H9 (cell line): ENCODE measurements around the gene TNNT2. TPM values are rescaled to one million over a fixed set of nuclear protein-coding genes. Genes with fewer than 3 reads are reported as not detected.

Experiments used
- DNase-seq: peaks from one replicate; pipeline ENCODE4 v3.0.0-alpha.2; 2017
- H2AFZ ChIP-seq: one replicate; pipeline ENCODE4 v1.6.1; 2013; ENCODE audit warnings: mild to moderate bottlenecking, low read length, control low read depth, moderate library complexity
- H2AK5ac ChIP-seq: 2 replicates; pipeline ENCODE4 v1.6.1; 2013; ENCODE audit warnings: low read length, control low read depth, mixed read lengths; ENCODE audit not compliant: insufficient read length
- H2BK120ac ChIP-seq: one replicate; pipeline ENCODE4 v1.6.1; 2013; ENCODE audit warnings: low read depth, mild to moderate bottlenecking, low read length, control low read depth, inconsistent platforms; ENCODE audit not compliant: poor library complexity, severe bottlenecking
- H2BK12ac ChIP-seq: 2 replicates; pipeline ENCODE4 v1.6.1; 2013; ENCODE audit warnings: low read length, control low read depth, mixed read lengths, low read depth; ENCODE audit not compliant: insufficient read length
- H2BK15ac ChIP-seq: 2 replicates; pipeline ENCODE4 v1.6.1; 2013; ENCODE audit warnings: low read depth, low read length, control low read depth
- H2BK20ac ChIP-seq: one replicate; pipeline ENCODE4 v1.6.1; 2013; ENCODE audit warnings: low read depth, mild to moderate bottlenecking, low read length, control low read depth, inconsistent platforms; ENCODE audit not compliant: poor library complexity, severe bottlenecking
- H2BK5ac ChIP-seq: 2 replicates; pipeline ENCODE4 v1.6.1; 2013; ENCODE audit warnings: low read length, control low read depth, mixed read lengths; ENCODE audit not compliant: insufficient read length
- H3K14ac ChIP-seq: 2 replicates; pipeline ENCODE4 v1.6.1; 2013; ENCODE audit warnings: low read length, control low read depth; ENCODE audit not compliant: insufficient read depth
- H3K18ac ChIP-seq: 2 replicates; pipeline ENCODE4 v1.6.1; 2013; ENCODE audit warnings: low read depth, mild to moderate bottlenecking, mixed read lengths, low read length, control low read depth; ENCODE audit not compliant: insufficient read length
- H3K23ac ChIP-seq: 2 replicates; pipeline ENCODE4 v1.6.1; 2013; ENCODE audit warnings: low read length, control low read depth, mixed read lengths, low read depth; ENCODE audit not compliant: insufficient read length
- H3K23me2 ChIP-seq: 2 replicates; pipeline ENCODE4 v1.6.1; 2013; ENCODE audit warnings: low read depth, mild to moderate bottlenecking, mixed read lengths, low read length, control low read depth; ENCODE audit not compliant: insufficient read length, poor library complexity, severe bottlenecking
- H3K27ac ChIP-seq: 2 replicates; pipeline ENCODE4 v1.5.1; 2013; ENCODE audit warnings: low read length, control low read depth, mixed read lengths, low read depth; ENCODE audit not compliant: insufficient read length
- H3K27me3 ChIP-seq: 2 replicates; pipeline ENCODE4 v1.6.1; 2013; ENCODE audit warnings: low read length, control low read depth, inconsistent platforms; ENCODE audit not compliant: insufficient read depth
- H3K4ac ChIP-seq: 2 replicates; pipeline ENCODE4 v1.6.1; 2013; ENCODE audit warnings: low read depth, mild to moderate bottlenecking, control low read depth, inconsistent platforms, low read length, moderate library complexity
- H3K4me1 ChIP-seq: 2 replicates; pipeline ENCODE4 v1.6.1; 2013; ENCODE audit warnings: low read length, control low read depth, inconsistent platforms; ENCODE audit not compliant: insufficient read depth
- H3K4me2 ChIP-seq: 2 replicates; pipeline ENCODE4 v1.6.1; 2013; ENCODE audit warnings: low read length, control low read depth, mixed read lengths; ENCODE audit not compliant: insufficient read length, insufficient read depth
- H3K56ac ChIP-seq: 2 replicates; pipeline ENCODE4 v1.6.1; 2013; ENCODE audit warnings: low read depth, mild to moderate bottlenecking, mixed read lengths, low read length, control low read depth; ENCODE audit not compliant: insufficient read length
- H3K79me1 ChIP-seq: 2 replicates; pipeline ENCODE4 v1.6.1; 2013; ENCODE audit warnings: low read depth, mild to moderate bottlenecking, moderate library complexity, low read length, control low read depth, inconsistent platforms; ENCODE audit not compliant: insufficient read depth, poor library complexity, severe bottlenecking
- H3K79me2 ChIP-seq: 2 replicates; pipeline ENCODE4 v1.6.1; 2013; ENCODE audit warnings: low read length, control low read depth, inconsistent platforms; ENCODE audit not compliant: insufficient read depth
- H3K9ac ChIP-seq: 2 replicates; pipeline ENCODE4 v1.6.1; 2013; ENCODE audit warnings: low read length, control low read depth, mixed read lengths; ENCODE audit not compliant: insufficient read length; ENCODE audit errors: extremely low read depth
- H3K9me3 ChIP-seq: one replicate; pipeline ENCODE4 v1.6.1; 2013; ENCODE audit warnings: low read depth, low read length, inconsistent platforms; ENCODE audit not compliant: control insufficient read depth
- H3T11ph ChIP-seq: one replicate; pipeline ENCODE4 v1.6.1; 2013; ENCODE audit warnings: mild to moderate bottlenecking, low read length, control low read depth, inconsistent platforms
- H4K20me1 ChIP-seq: one replicate; pipeline ENCODE4 v1.6.1; 2013; ENCODE audit not compliant: control insufficient read depth, insufficient read length, insufficient read depth
- H4K5ac ChIP-seq: 2 replicates; pipeline ENCODE4 v1.6.1; 2013; ENCODE audit warnings: low read depth, mild to moderate bottlenecking, mixed read lengths, low read length, control low read depth; ENCODE audit not compliant: insufficient read length
- H4K8ac ChIP-seq: replicated peaks from 2 replicates; pipeline ENCODE4 v1.6.1; 2013; ENCODE audit warnings: low read length, control low read depth, mixed read lengths, low read depth; ENCODE audit not compliant: insufficient read length
- H4K91ac ChIP-seq: 2 replicates; pipeline ENCODE4 v1.6.1; 2013; ENCODE audit warnings: low read depth, mild to moderate bottlenecking, moderate library complexity, mixed read lengths, low read length, control low read depth; ENCODE audit not compliant: insufficient read length
- H3K27ac Mint-ChIP-seq, 3 experiments: 2 replicates in 2 of 3; 3 replicates in 1 of 3; pipeline ENCODE4 v1.8.0; 2020 to 2021; ENCODE audit warnings: mixed read lengths in 3 of 3, mild to moderate bottlenecking in 1 of 3, moderate library complexity in 1 of 3
- H3K27me3 Mint-ChIP-seq: 2 replicates; pipeline ENCODE4 v1.8.0; 2021; ENCODE audit warnings: low read depth, mild to moderate bottlenecking, moderate library complexity, mixed read lengths
- H3K36me3 Mint-ChIP-seq, 3 experiments: 2 replicates in 2 of 3; 3 replicates in 1 of 3; pipeline ENCODE4 v1.8.0; 2020 to 2021; ENCODE audit warnings: low read depth in 3 of 3, mixed read lengths in 3 of 3; ENCODE audit not compliant: insufficient read depth in 1 of 3
- H3K4me1 Mint-ChIP-seq, 2 experiments: 2 replicates each; pipeline ENCODE4 v1.8.0; 2020; ENCODE audit warnings: mixed read lengths in 2 of 2
- H3K4me3 Mint-ChIP-seq, 2 experiments: 2 replicates in 1 of 2; 3 replicates in 1 of 2; pipeline ENCODE4 v1.8.0; 2020 to 2021; ENCODE audit warnings: mild to moderate bottlenecking in 2 of 2, mixed read lengths in 2 of 2, moderate library complexity in 1 of 2
- H3K9me3 Mint-ChIP-seq, 2 experiments: 2 replicates in 1 of 2; 3 replicates in 1 of 2; pipeline ENCODE4 v1.8.0; 2020; ENCODE audit warnings: mild to moderate bottlenecking in 2 of 2, mixed read lengths in 2 of 2, moderate library complexity in 1 of 2
- WGBS: extraction: QIAGEN DNeasy Blood & Tissue Kit; methylation state at CpG from one replicate; pipeline ENCODE4 v1.1.7; 2013; ENCODE audit warnings: missing lambda C conversion rate, low lambda C conversion rate, mixed read lengths; ENCODE audit not compliant: insufficient read length; ENCODE audit errors: extremely low coverage; 5-methylcytosine and 5-hydroxymethylcytosine counted together
- total RNA-seq: library from RNA; stranded (reverse); gene quantifications from 2 replicates; pipeline ENCODE4 v1.2.1, GENCODE V29; 2021
- TF ChIP-seq, protein P1 (sequence below): fragments of 200-600 bp; sonication (generic); conservative IDR thresholded peaks from 3 replicates; pipeline ENCODE4 v1.8.0; 2021; ENCODE audit warnings: antibody characterized with exemption, mild to moderate bottlenecking

Gene TNNT2
- total RNA-seq, 1 experiment from 2014 or later = 8.6 TPM

DNA sequence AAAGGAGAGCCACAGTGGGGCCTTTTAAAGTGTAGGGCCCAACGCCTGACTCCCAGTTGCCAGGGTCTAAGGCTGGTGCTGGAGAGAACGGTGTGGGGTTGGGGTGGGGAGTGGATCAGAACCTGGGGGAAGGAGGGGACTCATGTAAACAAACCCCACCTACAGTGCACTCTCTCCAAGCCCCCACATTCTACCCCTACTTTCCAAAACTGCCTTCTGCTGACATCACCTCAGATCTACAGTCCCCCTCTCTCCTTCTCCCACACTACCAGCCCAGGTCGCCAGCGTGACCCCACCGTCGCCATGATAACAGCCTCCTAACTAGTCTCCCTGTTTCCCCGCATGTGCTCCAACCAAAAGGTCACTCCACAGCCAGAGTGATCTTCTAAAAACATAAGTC lies 26.6 kb downstream of the TNNT2 start:
- Histone ChIP-seq H3K4me1 (peaks cover 8% of the 10 kb centered on the region; the same call in 1 of the 2 replicates), H3K27me3 (no peaks in the 10 kb centered on the region), H4K91ac (no peak overlapping the region), H4K20me1 (no peaks in the 10 kb centered on the region), H3K9ac (no peak overlapping the region), H2BK12ac (no peak overlapping the region), H3K23me2 (no peaks in the 10 kb centered on the region), H4K8ac (no peak overlapping the region), H2BK15ac (no peak overlapping the region), H3K4me2 (no peak overlapping the region), H3K79me1 (no peaks in the 10 kb centered on the region), H3K9me3 (no peaks in the 10 kb centered on the region), H3K18ac (no peak overlapping the region), H2BK5ac (no peak overlapping the region), H2AK5ac (no peak overlapping the region), H2BK20ac (no peak overlapping the region), H3K14ac (no peak overlapping the region), H3K23ac (no peak overlapping the region), H3K27ac (no peak overlapping the region), H2AFZ (no peak overlapping the region), H4K5ac (no peak overlapping the region), H3K56ac (no peak overlapping the region), H3K79me2 (no peaks in the 10 kb centered on the region), H3K4ac (no peak overlapping the region), H2BK120ac (no peak overlapping the region), H3T11ph (no peak overlapping the region)
- Mint-ChIP-seq H3K4me3 (no peak overlapping the region), H3K27ac (no peak overlapping the region), H3K9me3 (no peaks in the 10 kb centered on the region), H3K27me3 (no peaks in the 10 kb centered on the region; the same call in none of the 2 replicates), H3K36me3 (no peaks in the 10 kb centered on the region), H3K4me1 (peaks cover 34 to 37% of the 10 kb centered on the region in 2 experiments)
- WGBS = no CpG with 5 or more reads among the region's 7 CpGs
- DNase-seq = no peak
- TF ChIP-seq, protein P1, sequence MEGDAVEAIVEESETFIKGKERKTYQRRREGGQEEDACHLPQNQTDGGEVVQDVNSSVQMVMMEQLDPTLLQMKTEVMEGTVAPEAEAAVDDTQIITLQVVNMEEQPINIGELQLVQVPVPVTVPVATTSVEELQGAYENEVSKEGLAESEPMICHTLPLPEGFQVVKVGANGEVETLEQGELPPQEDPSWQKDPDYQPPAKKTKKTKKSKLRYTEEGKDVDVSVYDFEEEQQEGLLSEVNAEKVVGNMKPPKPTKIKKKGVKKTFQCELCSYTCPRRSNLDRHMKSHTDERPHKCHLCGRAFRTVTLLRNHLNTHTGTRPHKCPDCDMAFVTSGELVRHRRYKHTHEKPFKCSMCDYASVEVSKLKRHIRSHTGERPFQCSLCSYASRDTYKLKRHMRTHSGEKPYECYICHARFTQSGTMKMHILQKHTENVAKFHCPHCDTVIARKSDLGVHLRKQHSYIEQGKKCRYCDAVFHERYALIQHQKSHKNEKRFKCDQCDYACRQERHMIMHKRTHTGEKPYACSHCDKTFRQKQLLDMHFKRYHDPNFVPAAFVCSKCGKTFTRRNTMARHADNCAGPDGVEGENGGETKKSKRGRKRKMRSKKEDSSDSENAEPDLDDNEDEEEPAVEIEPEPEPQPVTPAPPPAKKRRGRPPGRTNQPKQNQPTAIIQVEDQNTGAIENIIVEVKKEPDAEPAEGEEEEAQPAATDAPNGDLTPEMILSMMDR = no peak
